Astrocyte (in vitro differentiated cells and primary cell): Measurements from ENCODE around the gene WSCD2. TPM values are rescaled to one million over a fixed set of nuclear protein-coding genes. Genes with fewer than 3 reads are reported as not detected.

Experiments used
- DNase-seq: peaks from one replicate; pipeline ENCODE4 v3.0.0-alpha.2; 2010; ENCODE audit warnings: low read depth
- FAIRE-seq: peaks from 2 replicates; lab custom pipeline; 2011; peaks lifted over from hg19 to GRCh38; lab: Jason Lieb, UNC
- H2AFZ ChIP-seq: 2 replicates; pipeline ENCODE4 v1.6.0; 2012; ENCODE audit warnings: low read depth, low read length, inconsistent platforms
- H3K27ac ChIP-seq: 2 replicates; pipeline ENCODE4 v1.5.1; 2011; ENCODE audit warnings: low read depth, low read length, inconsistent platforms
- H3K27me3 ChIP-seq: 2 replicates; pipeline ENCODE4 v1.6.0; 2011; ENCODE audit warnings: low read length, inconsistent platforms; ENCODE audit not compliant: insufficient read depth
- H3K36me3 ChIP-seq: 2 replicates; pipeline ENCODE4 v1.5.1; 2011; ENCODE audit warnings: low read length, inconsistent platforms; ENCODE audit not compliant: insufficient read depth
- H3K4me1 ChIP-seq: 2 replicates; pipeline ENCODE4 v1.5.1; 2011; ENCODE audit warnings: low read length, inconsistent platforms; ENCODE audit not compliant: insufficient read depth
- H3K4me2 ChIP-seq: 2 replicates; pipeline ENCODE4 v1.6.0; 2012; ENCODE audit warnings: low read length, inconsistent platforms
- H3K4me3 ChIP-seq: 2 replicates; pipeline ENCODE4 v1.5.1; 2011; ENCODE audit warnings: low read depth, mild to moderate bottlenecking, low read length, inconsistent platforms; ENCODE audit not compliant: insufficient read depth
- H3K79me2 ChIP-seq: 2 replicates; pipeline ENCODE4 v1.6.0; 2012; ENCODE audit warnings: mild to moderate bottlenecking, low read length, inconsistent platforms; ENCODE audit not compliant: insufficient read depth
- H3K9ac ChIP-seq: 2 replicates; pipeline ENCODE4 v1.6.0; 2012; ENCODE audit warnings: mild to moderate bottlenecking, low read length, inconsistent platforms
- H3K9me3 ChIP-seq: 2 replicates; pipeline ENCODE4 v1.5.1; 2012; ENCODE audit warnings: low read depth, mild to moderate bottlenecking, low read length, inconsistent platforms; ENCODE audit not compliant: insufficient read depth
- H4K20me1 ChIP-seq: 2 replicates; pipeline ENCODE4 v1.6.0; 2012; ENCODE audit warnings: low read length, inconsistent platforms; ENCODE audit not compliant: insufficient read depth
- H3K27ac Mint-ChIP-seq: one replicate; pipeline ENCODE4 v1.8.0; 2021; ENCODE audit warnings: mild to moderate bottlenecking, mixed read lengths; ENCODE audit not compliant: unreplicated experiment
- H3K27me3 Mint-ChIP-seq: one replicate; pipeline ENCODE4 v1.8.0; 2021; ENCODE audit warnings: low read depth, mixed read lengths; ENCODE audit not compliant: unreplicated experiment
- H3K36me3 Mint-ChIP-seq: one replicate; pipeline ENCODE4 v1.8.0; 2021; ENCODE audit warnings: low read depth, mixed read lengths; ENCODE audit not compliant: unreplicated experiment
- H3K4me1 Mint-ChIP-seq: one replicate; pipeline ENCODE4 v1.8.0; 2021; ENCODE audit warnings: low read depth, mixed read lengths; ENCODE audit not compliant: unreplicated experiment
- H3K4me3 Mint-ChIP-seq: one replicate; pipeline ENCODE4 v1.8.0; 2021; ENCODE audit warnings: mild to moderate bottlenecking, moderate library complexity, mixed read lengths; ENCODE audit not compliant: unreplicated experiment
- H3K9me3 Mint-ChIP-seq: one replicate; pipeline ENCODE4 v1.8.0; 2021; ENCODE audit warnings: mild to moderate bottlenecking, mixed read lengths; ENCODE audit not compliant: unreplicated experiment
- EZH2 ChIP-seq: IDR thresholded peaks from 2 replicates; pipeline ENCODE4 v1.6.1; 2012; ENCODE audit warnings: mild to moderate bottlenecking, low read length, inconsistent platforms; ENCODE audit not compliant: insufficient read depth
- total RNA-seq: library from RNA; stranded (reverse); gene quantifications from 2 replicates; pipeline ENCODE4 v1.2.1, GENCODE V29; 2021
- TF ChIP-seq, protein P1 (sequence below): IDR thresholded peaks from 2 replicates; pipeline ENCODE4 v1.5.1; 2011; ENCODE audit warnings: low read depth, mild to moderate bottlenecking, inconsistent platforms, low read length, moderate library complexity; ENCODE audit not compliant: insufficient read depth

The WSCD2 gene
- total RNA-seq, 1 donor from 2014 or later = 0.11 TPM

DNA sequence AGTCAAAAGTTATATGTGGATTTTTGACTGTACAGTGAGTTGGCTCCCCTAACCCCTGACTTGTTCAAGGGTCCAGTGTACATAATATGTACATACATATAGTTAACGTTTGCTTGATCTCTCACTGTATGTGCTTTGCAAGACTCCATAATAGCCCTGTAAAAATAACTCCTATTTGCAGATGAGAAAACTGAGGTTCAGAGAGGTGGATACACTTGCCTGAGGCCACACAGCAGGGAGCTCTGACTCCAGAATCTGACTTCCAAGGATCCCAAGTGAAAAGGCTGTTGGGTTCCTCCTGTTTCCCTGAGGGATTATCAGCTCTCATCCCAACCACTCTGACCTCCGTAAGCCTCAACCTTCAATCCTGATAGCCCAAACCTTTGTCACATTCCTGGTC lies 168.3 kb downstream of the WSCD2 start:
- Histone ChIP-seq H2AFZ (no peak overlapping the region), H3K9ac (no peak overlapping the region), H4K20me1 (no peaks in the 10 kb centered on the region), H3K36me3 (no peaks in the 10 kb centered on the region), H3K27ac (no peak overlapping the region), H3K4me1 (peaks cover under 1% of the 10 kb centered on the region), H3K79me2 (no peaks in the 10 kb centered on the region), H3K4me2 (no peak overlapping the region), H3K27me3 (no peaks in the 10 kb centered on the region), H3K4me3 (no peak overlapping the region), H3K9me3 (no peaks in the 10 kb centered on the region)
- peaks cover 4% of the 10 kb centered on the region for H3K36me3 Mint-ChIP-seq
- H3K9me3 Mint-ChIP-seq = peaks cover 8% of the 10 kb centered on the region
- no peak overlapping the region for H3K4me3 Mint-ChIP-seq
- H3K27me3 Mint-ChIP-seq = peaks cover 46% of the 10 kb centered on the region
- DNase-seq = no peak
- FAIRE-seq = no peak
- peaks cover 5% of the 10 kb centered on the region for H3K4me1 Mint-ChIP-seq
- no peak overlapping the region for H3K27ac Mint-ChIP-seq
- TF ChIP-seq EZH2 = no peak
- TF ChIP-seq, protein P1, sequence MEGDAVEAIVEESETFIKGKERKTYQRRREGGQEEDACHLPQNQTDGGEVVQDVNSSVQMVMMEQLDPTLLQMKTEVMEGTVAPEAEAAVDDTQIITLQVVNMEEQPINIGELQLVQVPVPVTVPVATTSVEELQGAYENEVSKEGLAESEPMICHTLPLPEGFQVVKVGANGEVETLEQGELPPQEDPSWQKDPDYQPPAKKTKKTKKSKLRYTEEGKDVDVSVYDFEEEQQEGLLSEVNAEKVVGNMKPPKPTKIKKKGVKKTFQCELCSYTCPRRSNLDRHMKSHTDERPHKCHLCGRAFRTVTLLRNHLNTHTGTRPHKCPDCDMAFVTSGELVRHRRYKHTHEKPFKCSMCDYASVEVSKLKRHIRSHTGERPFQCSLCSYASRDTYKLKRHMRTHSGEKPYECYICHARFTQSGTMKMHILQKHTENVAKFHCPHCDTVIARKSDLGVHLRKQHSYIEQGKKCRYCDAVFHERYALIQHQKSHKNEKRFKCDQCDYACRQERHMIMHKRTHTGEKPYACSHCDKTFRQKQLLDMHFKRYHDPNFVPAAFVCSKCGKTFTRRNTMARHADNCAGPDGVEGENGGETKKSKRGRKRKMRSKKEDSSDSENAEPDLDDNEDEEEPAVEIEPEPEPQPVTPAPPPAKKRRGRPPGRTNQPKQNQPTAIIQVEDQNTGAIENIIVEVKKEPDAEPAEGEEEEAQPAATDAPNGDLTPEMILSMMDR = no peak

DNA sequence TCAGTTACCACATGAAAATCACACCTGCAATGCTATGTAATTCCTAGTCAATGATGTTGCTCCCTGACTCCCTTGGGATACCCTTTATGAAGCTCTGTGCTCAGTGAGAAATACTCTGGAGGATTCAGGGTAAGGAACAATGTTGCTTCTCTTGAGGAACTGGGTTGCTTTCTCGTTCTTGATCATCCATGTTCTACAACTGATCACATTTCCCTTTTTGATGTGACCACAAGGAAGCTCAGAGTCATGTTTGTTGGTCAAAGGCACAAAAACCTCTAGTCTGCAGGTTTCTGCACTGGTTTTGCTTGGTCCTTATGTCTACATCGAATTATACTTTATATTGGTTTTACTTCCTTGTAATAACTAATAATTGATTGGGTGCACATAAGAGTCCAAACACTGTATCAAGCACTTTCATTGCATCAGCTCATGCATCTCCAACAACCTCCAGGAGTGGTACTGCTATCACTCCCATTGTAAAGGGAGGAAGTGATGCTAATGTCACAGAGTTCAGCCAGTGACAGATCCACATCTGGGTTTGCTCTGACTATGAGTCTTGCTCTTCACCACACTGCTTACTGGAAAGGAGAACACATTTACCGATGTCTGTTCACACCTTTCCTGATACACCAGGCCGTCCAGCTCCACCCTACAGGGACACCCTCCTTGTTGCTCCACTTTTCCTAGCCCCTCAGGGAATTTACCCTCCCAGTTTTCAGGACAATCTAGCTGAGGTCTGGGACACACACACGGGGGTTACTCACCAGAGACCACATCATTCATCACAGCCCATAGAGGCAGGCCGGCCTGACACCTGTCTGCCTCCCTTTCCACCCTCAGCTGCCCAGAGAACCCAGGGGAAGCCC lies 169.0 kb downstream of the WSCD2 start:
- peaks cover 3% of the 10 kb centered on the region for H3K36me3 Mint-ChIP-seq
- TF ChIP-seq, protein P1 = no peak
- no peak for TF ChIP-seq EZH2
- H3K4me3 Mint-ChIP-seq = no peak overlapping the region
- H3K4me1 Mint-ChIP-seq = peaks cover 7% of the 10 kb centered on the region
- H3K9ac ChIP-seq = no peak overlapping the region
- H3K27ac Mint-ChIP-seq = no peak overlapping the region
- H3K9me3 Mint-ChIP-seq = peaks cover 5% of the 10 kb centered on the region
- H3K27me3 ChIP-seq = no peaks in the 10 kb centered on the region
- H3K4me1 ChIP-seq = peaks cover 7% of the 10 kb centered on the region
- peaks cover 44% of the 10 kb centered on the region for H3K27me3 Mint-ChIP-seq
- H3K36me3 ChIP-seq = no peaks in the 10 kb centered on the region
- no peaks in the 10 kb centered on the region for H3K79me2 ChIP-seq
- no peak for DNase-seq
- H2AFZ ChIP-seq = no peak overlapping the region
- no peak overlapping the region for H3K4me3 ChIP-seq
- no peaks in the 10 kb centered on the region for H3K9me3 ChIP-seq
- FAIRE-seq = no peak
- H3K4me2 ChIP-seq = no peak overlapping the region
- no peaks in the 10 kb centered on the region for H4K20me1 ChIP-seq
- H3K27ac ChIP-seq = no peak overlapping the region

DNA sequence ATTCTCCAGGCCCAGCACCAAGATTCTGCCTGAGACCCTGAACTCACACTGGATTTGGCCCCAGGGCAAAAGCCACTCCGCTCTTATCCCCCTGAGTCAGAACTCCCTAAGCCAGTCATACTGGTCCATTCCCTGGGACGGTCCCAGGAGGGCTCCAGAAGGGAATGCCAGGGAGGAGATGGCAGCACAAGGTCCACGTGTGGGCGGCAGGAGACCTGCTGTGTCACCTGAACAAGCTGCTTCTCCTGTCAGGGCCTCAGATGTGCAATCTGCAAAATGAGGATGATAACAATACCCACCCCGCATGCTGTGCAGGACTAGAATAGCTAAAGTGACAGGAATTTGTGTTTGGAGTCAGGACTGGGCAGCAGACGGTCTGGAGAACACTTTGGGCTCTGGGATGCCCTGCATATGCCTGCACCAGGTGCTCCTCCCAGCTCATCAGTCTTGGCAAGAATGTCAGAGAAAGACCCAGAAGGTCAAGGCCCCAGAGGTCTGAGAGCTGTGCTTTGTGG lies 169.7 kb downstream of the WSCD2 start:
- no peaks in the 10 kb centered on the region for H3K9me3 ChIP-seq
- H2AFZ ChIP-seq = no peak overlapping the region
- Mint-ChIP-seq H3K9me3 (peaks cover 2% of the 10 kb centered on the region), H3K4me1 (peaks cover 7% of the 10 kb centered on the region), H3K4me3 (no peak overlapping the region), H3K36me3 (peaks cover 3% of the 10 kb centered on the region), H3K27ac (no peak overlapping the region), H3K27me3 (peaks cover 39% of the 10 kb centered on the region)
- no peaks in the 10 kb centered on the region for H3K27me3 ChIP-seq
- H3K4me2 ChIP-seq = no peak overlapping the region
- H3K27ac ChIP-seq = no peak overlapping the region
- no peak overlapping the region for H3K9ac ChIP-seq
- H4K20me1 ChIP-seq = no peaks in the 10 kb centered on the region
- no peaks in the 10 kb centered on the region for H3K79me2 ChIP-seq
- peaks cover 11% of the 10 kb centered on the region for H3K4me1 ChIP-seq
- DNase-seq (no peak), FAIRE-seq (no peak)
- H3K4me3 ChIP-seq = no peak overlapping the region
- no peak for TF ChIP-seq EZH2
- TF ChIP-seq, protein P1 = no peak
- no peaks in the 10 kb centered on the region for H3K36me3 ChIP-seq
